ENCODE results near the gene TULP4. TPM values are rescaled to one million over a fixed set of nuclear protein-coding genes. Genes with fewer than 3 reads are reported as not detected.

Gene TULP4
- total and polyA plus RNA-seq, 2 donors (not counting 1 experiment from before 2014, with no cell fraction given) = 12.0 to 90.0 TPM

DNA sequence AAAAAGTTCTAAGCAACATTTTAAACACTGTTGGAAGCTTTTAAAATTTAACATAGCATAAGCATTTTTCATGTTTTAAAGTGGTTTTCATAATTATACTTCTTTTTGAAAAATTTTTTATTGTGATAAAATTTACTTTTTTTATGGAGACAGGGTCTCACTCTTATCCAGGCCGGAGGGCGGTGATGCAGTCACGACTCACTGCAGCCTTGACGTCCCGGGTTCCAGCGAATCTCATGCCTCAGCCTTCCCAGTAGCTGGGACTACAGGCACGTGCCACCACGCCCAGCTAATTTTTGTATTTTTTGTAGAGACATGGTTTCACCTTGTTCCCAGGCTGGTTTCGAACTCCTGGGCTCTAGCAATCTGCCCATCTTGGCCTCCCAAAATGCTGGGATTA lies 46.1 kb upstream of the TULP4 start:
- Histone ChIP-seq H3K79me2 (ENCODE audit: control insufficient read depth, insufficient read depth, low read length) (peaks cover 49% of the 10 kb centered on the region), H3K27ac (ENCODE audit: low read length in 2 of 2) (no peak overlapping the region), H3K9ac (ENCODE audit: low read length) (no peak overlapping the region), H2AFZ (ENCODE audit: insufficient read depth, low read depth, low read length, poor library complexity, severe bottlenecking) (no peak overlapping the region), H3K4me2 (replicated peaks; ENCODE audit: low read depth, low read length, poor library complexity, severe bottlenecking) (no peak overlapping the region), H3K36me3 (replicated peaks in 1 of 2; ENCODE audit: control extremely low read depth in 1 of 2, control insufficient read depth in 1 of 2, extremely low read depth in 1 of 2, insufficient read depth in 2 of 2, low read length in 1 of 2) (peaks cover 0 to 15% of the 10 kb centered on the region in 2 experiments), H3K27me3 (replicated peaks in 1 of 4; ENCODE audit: control extremely low read depth in 1 of 4, control insufficient read depth in 3 of 4, insufficient read depth in 4 of 4, low read length in 3 of 4) (no peaks in the 10 kb centered on the region), H3K9me3 (ENCODE audit: control extremely low read depth in 1 of 3, control insufficient read depth in 2 of 3, insufficient read depth in 1 of 3, low read length in 2 of 3) (no peaks in the 10 kb centered on the region), H3K4me3 (ENCODE audit: control extremely low read depth in 1 of 5, extremely low read depth in 1 of 5, insufficient read depth in 1 of 5, low read depth in 2 of 5, low read length in 4 of 5) (no peak overlapping the region), H4K20me1 (ENCODE audit: control insufficient read depth, insufficient read depth, low read length, poor library complexity, severe bottlenecking) (peaks cover 11% of the 10 kb centered on the region), H3K4me1 (ENCODE audit: control insufficient read depth in 2 of 2, insufficient read depth in 2 of 2, low read length in 2 of 2) (peaks cover 9% of the 10 kb centered on the region in 2 donors)
- ATAC-seq (ENCODE audit: low read depth) (no peak), DNase-seq (no peak)
- CTCF ChIA-PET = interaction anchor here (0.6 to 0.7 kb wide), 3 partner anchors 47 to 425 kb away, joined by 3 read pairs; no protein-coding TSS in a partner anchor
- Mint-ChIP-seq H3K9me3 (ENCODE audit: insufficient read depth) (no peaks in the 10 kb centered on the region), H3K27ac (no peak overlapping the region), H3K4me1 (peaks cover 15% of the 10 kb centered on the region), H3K4me3 (no peak overlapping the region), H3K27me3 (no peaks in the 10 kb centered on the region)
- 90% methylated on average over 8 of the region's 9 CpGs for WGBS (ENCODE audit: insufficient coverage)
- intact Hi-C loops (cut with micrococcal nuclease) = no loop called here
- POLR2A ChIA-PET = no interaction called here
- TF ChIP-seq, protein P1, sequence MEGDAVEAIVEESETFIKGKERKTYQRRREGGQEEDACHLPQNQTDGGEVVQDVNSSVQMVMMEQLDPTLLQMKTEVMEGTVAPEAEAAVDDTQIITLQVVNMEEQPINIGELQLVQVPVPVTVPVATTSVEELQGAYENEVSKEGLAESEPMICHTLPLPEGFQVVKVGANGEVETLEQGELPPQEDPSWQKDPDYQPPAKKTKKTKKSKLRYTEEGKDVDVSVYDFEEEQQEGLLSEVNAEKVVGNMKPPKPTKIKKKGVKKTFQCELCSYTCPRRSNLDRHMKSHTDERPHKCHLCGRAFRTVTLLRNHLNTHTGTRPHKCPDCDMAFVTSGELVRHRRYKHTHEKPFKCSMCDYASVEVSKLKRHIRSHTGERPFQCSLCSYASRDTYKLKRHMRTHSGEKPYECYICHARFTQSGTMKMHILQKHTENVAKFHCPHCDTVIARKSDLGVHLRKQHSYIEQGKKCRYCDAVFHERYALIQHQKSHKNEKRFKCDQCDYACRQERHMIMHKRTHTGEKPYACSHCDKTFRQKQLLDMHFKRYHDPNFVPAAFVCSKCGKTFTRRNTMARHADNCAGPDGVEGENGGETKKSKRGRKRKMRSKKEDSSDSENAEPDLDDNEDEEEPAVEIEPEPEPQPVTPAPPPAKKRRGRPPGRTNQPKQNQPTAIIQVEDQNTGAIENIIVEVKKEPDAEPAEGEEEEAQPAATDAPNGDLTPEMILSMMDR (IDR thresholded peaks at IDR 0.05) = no peak
- TF ChIP-seq EZH2 (IDR thresholded peaks at IDR 0.05; ENCODE audit: borderline replicate concordance, insufficient read depth, low read depth, low read length, poor library complexity, severe bottlenecking) = no peak

DNA sequence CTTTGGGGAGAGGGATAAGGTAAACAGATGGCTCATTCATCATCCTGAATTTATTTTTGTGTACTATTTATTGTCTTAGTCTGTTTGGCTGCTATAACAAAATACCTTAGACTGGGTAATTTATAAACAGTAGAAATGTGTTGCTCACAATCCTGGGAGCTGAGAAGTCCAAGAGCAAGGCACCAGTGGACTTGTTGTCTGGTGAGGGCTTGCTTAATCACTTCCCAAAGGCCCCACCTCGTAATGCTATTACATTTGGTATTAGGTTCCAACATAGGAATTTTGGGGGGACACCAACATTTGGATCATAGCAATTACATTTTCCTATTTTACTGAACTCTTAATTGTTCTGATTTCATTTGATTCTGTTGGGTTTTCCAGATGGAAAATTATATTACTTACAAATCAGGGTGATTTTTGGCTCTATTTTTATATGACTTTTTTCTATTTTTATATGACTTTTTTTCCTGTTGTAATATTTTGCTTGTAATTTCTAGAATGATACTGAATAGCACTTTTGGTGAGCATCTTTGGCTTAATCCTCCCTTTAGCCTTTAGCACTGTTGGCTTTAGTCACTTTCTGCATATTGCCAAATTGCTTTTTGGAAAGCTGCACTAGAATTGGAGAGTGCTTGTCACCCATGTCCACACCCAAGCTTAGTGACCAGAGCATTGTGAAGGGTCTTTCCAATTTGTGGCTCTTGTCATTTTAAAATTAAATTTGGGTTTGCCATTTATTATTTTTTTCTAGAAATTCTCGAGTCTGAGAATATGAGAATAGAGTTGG lies 43.7 kb upstream of the TULP4 start:
- no peak for TF ChIP-seq EZH2 (IDR thresholded peaks at IDR 0.05; ENCODE audit: borderline replicate concordance, insufficient read depth, low read depth, low read length, poor library complexity, severe bottlenecking)
- TF ChIP-seq, protein P1 (IDR thresholded peaks at IDR 0.05) = no peak
- CTCF ChIA-PET = no interaction called here
- POLR2A ChIA-PET = no interaction called here
- H3K27ac Mint-ChIP-seq = no peak overlapping the region
- intact Hi-C loops (cut with micrococcal nuclease) = no loop called here
- Histone ChIP-seq H3K27ac (ENCODE audit: low read length in 2 of 2) (no peak overlapping the region), H3K9ac (ENCODE audit: low read length) (no peak overlapping the region), H3K79me2 (ENCODE audit: control insufficient read depth, insufficient read depth, low read length) (peaks cover 59% of the 10 kb centered on the region), H3K36me3 (replicated peaks in 1 of 2; ENCODE audit: control extremely low read depth in 1 of 2, control insufficient read depth in 1 of 2, extremely low read depth in 1 of 2, insufficient read depth in 2 of 2, low read length in 1 of 2) (peaks cover 0 to 20% of the 10 kb centered on the region in 2 experiments), H2AFZ (ENCODE audit: insufficient read depth, low read depth, low read length, poor library complexity, severe bottlenecking) (no peak overlapping the region), H3K27me3 (replicated peaks in 1 of 4; ENCODE audit: control extremely low read depth in 1 of 4, control insufficient read depth in 3 of 4, insufficient read depth in 4 of 4, low read length in 3 of 4) (no peaks in the 10 kb centered on the region), H4K20me1 (ENCODE audit: control insufficient read depth, insufficient read depth, low read length, poor library complexity, severe bottlenecking) (peaks cover 7% of the 10 kb centered on the region), H3K9me3 (ENCODE audit: control extremely low read depth in 1 of 3, control insufficient read depth in 2 of 3, insufficient read depth in 1 of 3, low read length in 2 of 3) (no peaks in the 10 kb centered on the region), H3K4me2 (replicated peaks; ENCODE audit: low read depth, low read length, poor library complexity, severe bottlenecking) (no peak overlapping the region), H3K4me1 (ENCODE audit: control insufficient read depth in 2 of 2, insufficient read depth in 2 of 2, low read length in 2 of 2) (peaks cover 14 to 16% of the 10 kb centered on the region in 2 donors), H3K4me3 (ENCODE audit: control extremely low read depth in 1 of 5, extremely low read depth in 1 of 5, insufficient read depth in 1 of 5, low read depth in 2 of 5, low read length in 4 of 5) (no peak overlapping the region)
- no peaks in the 10 kb centered on the region for H3K9me3 Mint-ChIP-seq (ENCODE audit: insufficient read depth)
- H3K4me1 Mint-ChIP-seq = peaks cover 33% of the 10 kb centered on the region
- H3K4me3 Mint-ChIP-seq = no peak overlapping the region
- no CpG with 5 or more reads among the region's 2 CpGs for WGBS (ENCODE audit: insufficient coverage)
- H3K27me3 Mint-ChIP-seq = no peaks in the 10 kb centered on the region
- ATAC-seq (ENCODE audit: low read depth) (no peak), DNase-seq (no peak)
